Measurements from ENCODE around the gene MAGEF1.

Gene MAGEF1

DNA sequence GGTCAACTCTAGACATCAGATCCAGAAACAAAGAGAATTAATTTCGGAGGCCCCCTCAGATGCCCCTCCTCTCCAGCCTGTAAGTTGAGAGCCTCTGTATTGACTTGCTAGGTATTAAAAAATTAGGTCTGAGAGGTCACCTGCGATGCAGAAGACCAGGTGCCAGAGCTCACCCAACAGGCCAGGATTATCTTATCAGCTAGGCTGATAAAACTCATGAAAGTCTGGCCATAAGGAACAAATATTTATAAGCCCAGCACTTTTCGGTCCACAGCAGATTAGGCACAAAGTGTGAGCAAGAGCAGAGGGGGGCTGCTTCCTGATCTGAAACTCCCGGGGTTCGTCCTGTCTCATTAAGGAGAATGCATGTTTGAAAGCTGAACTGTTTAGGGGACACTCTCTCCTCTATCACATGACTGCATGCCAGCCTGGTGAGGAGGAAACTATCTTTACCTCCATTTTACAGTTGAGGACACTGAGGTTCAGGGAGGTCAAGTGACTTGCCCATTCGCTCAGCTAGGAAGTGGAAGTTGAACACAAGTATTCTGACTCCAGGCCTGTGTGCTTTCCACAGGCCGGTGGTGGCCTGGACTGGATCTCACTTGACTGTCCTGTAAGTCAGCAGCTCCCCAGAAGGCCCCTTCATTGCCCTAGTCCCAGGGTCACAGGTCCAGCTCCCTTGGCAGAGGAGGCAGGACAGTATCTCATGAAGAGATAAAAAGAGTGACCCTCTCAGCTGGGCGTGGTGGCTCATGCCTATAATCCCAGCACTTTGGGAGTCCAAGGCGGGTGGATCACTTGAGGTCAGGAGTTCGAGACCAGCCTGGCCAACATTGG lies 39.6 kb upstream of the MAGEF1 start:
- no peak overlapping the region for H3K27ac ChIP-seq (ENCODE audit: low read depth, low read length)
- H3K9ac ChIP-seq (ENCODE audit: low read length) = no peak overlapping the region
- H3K4me3 ChIP-seq (ENCODE audit: low read depth in 1 of 2, low read length in 2 of 2) = no peak overlapping the region
- H3K4me1 ChIP-seq (ENCODE audit: insufficient read depth, low read length) = peaks cover 11% of the 10 kb centered on the region
- no peaks in the 10 kb centered on the region for H3K27me3 ChIP-seq (ENCODE audit: control insufficient read depth in 1 of 2, insufficient read depth in 2 of 2, low read length in 2 of 2)
- no peaks in the 10 kb centered on the region for H3K9me3 ChIP-seq (ENCODE audit: low read length)
- no peaks in the 10 kb centered on the region for H3K36me3 ChIP-seq (ENCODE audit: insufficient read depth, low read length)

DNA sequence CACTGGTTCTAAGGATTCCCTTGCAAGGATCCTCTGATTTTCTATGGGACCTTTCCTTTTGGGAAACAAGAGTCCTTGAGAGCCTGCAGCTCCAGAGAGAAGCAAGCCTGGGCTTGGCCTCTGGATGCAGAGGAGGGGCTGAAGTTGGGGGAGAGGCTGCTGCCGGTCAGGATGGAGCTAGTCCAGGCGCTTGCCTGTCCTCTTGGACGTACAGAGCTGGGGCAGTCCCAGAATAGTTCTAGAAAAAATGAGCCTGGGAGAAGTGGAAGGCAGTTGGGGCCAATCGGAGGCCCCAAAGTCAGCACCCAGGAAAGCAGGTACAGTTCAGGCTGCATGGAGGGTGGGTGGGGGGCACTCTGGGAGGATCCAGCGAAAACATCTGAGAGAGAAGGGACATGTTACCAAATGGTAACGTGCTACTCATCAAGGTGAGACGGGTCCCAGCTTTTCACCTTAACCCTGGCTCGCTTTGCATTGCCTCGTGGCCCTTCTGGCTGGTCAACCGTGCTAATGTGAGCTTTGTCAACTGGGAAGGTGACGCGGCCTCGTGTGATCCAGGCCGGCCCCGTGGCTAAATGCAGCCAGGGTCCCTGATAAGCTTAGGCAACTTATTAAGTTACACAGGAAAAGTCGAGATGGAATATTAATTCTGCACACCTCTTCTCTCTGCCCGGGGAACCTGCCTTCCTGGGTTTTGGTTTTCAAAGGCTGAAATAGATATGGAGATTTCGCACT lies 38.7 kb upstream of the MAGEF1 start:
- H3K4me1 ChIP-seq (ENCODE audit: insufficient read depth, low read length) = peaks cover 2% of the 10 kb centered on the region
- no peaks in the 10 kb centered on the region for H3K36me3 ChIP-seq (ENCODE audit: insufficient read depth, low read length)
- no peak overlapping the region for H3K27ac ChIP-seq (ENCODE audit: low read depth, low read length)
- H3K9ac ChIP-seq (ENCODE audit: low read length) = no peak overlapping the region
- no peaks in the 10 kb centered on the region for H3K27me3 ChIP-seq (ENCODE audit: control insufficient read depth in 1 of 2, insufficient read depth in 2 of 2, low read length in 2 of 2)
- no peak overlapping the region for H3K4me3 ChIP-seq (ENCODE audit: low read depth in 1 of 2, low read length in 2 of 2)
- H3K9me3 ChIP-seq (ENCODE audit: low read length) = no peaks in the 10 kb centered on the region

DNA sequence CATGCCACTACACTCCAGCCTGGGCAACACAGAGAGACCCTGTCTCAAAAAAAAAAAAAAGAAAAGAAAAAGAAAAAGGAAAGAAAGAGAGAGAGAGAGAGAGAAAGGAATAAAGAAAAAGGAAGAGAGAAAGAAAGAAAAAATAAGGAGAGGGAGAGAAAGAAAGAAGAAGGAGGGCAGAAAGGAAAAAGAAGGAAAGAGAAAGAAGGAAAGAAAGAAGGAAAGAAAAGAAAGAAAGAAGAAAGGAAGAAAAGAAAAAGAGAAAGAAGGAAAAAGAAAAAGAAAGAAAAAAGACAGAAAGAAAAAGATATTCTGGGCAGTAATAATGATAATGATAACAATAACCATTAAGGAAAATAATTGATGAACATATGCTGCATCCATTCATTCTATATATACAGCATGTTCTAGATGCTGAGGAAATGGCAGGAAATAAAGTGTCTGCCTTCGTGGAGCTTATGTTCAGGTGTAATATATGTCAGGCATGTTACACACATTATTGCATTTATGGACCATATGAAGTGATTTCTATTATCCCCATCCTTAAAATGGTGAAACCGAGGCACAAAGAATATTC lies 37.4 kb upstream of the MAGEF1 start:
- Histone ChIP-seq H3K9me3 (ENCODE audit: low read length) (no peaks in the 10 kb centered on the region), H3K4me3 (ENCODE audit: low read depth in 1 of 2, low read length in 2 of 2) (no peak overlapping the region), H3K36me3 (ENCODE audit: insufficient read depth, low read length) (no peaks in the 10 kb centered on the region), H3K27ac (ENCODE audit: low read depth, low read length) (no peak overlapping the region), H3K27me3 (ENCODE audit: control insufficient read depth in 1 of 2, insufficient read depth in 2 of 2, low read length in 2 of 2) (no peaks in the 10 kb centered on the region), H3K4me1 (ENCODE audit: insufficient read depth, low read length) (no peaks in the 10 kb centered on the region), H3K9ac (ENCODE audit: low read length) (no peak overlapping the region)

DNA sequence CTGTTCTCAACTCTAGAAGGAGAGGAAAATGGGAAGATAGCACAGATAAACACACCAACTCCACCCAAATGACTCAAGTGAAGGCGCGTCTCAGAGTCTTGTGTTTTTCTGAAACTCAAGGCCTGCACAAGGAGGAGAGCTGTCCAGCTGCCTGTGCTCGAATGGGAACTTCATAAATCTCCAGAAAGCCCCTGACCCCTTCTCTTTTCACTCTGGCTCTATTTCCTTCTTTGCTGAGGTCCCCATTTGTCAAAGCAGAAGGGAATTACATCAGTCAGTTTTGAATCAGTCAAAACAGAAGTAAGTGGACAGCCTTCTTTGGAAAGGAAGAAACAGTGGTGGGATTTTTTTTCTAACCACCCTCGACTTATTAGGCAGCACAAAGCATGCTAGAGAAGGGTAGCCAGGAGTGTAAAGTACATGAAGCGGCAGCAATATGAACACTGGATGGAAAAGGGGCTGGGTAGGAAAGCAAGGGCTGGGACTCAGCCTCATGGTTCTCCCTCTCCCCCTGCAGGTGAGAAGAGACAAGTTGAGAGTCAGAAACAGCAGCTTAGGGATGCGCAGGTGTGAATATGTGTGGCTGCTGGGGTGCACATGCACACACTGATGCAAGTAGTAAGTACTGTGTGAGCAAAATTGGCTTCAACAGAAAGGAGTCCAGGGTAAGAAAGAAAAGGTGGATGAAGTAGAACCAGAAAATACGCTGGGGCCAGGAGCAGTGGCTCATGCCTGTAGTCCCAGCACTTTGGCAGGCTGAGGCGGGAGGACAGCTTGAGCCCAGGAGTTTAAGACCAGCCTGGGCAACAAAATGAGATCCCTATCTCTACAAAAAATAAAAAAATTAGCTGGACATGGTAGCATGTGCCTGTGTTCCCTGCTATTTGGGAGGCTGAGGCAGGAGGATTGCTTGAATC lies 36.6 kb upstream of the MAGEF1 start:
- H3K27ac ChIP-seq (ENCODE audit: low read depth, low read length) = no peak overlapping the region

DNA sequence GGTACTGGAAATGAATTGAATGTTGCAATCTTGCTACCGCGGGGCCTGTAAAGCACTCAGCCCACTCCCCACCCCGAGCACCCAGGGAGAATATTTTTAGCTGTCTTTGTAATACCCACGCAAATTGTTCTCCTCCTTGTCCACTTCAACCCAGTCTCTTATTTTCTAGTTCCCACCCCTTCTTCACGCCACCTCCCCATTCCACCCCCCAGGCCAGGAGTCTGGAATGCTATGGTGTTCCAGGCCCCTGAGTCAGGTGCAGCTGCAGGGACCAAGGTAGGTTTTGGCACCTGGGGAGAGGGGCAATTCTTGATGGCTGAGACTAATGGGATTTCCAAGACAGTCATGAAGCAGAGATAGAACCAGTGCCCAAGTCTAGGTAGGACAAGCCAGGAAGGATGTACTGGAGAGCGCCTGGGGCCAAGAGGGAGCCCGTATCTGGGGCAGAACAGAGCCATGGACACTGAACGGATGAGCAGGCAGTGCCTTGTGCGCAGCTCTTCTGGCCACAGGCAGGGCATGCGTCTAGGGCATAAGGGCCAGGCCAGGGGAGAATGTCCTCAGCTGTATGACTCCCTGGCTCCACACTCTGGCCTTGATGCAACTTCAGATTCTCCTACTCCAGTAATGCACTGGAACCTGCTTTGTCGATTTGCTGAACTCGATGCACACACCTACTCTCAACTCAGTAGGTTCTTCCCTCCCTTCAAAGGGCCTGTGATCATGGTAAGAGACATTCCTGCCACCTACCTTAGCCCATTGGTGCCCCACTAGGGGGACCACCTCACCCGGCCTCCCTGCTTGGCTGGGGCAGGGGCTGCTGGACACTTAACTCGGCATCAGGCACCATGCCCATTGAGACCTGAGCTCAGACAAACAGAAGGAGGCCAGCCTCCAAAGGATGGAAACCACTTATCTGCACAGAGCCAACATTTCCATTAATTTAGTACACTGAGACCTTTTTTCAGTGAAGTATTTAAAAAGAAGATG lies 34.6 kb upstream of the MAGEF1 start:
- Histone ChIP-seq H3K9me3 (ENCODE audit: low read length) (no peaks in the 10 kb centered on the region), H3K36me3 (ENCODE audit: insufficient read depth, low read length) (no peaks in the 10 kb centered on the region), H3K9ac (ENCODE audit: low read length) (no peak overlapping the region), H3K27ac (ENCODE audit: low read depth, low read length) (no peak overlapping the region), H3K27me3 (ENCODE audit: control insufficient read depth in 1 of 2, insufficient read depth in 2 of 2, low read length in 2 of 2) (no peaks in the 10 kb centered on the region), H3K4me1 (ENCODE audit: insufficient read depth, low read length) (no peaks in the 10 kb centered on the region), H3K4me3 (ENCODE audit: low read depth in 1 of 2, low read length in 2 of 2) (no peak overlapping the region)

More for the DNA sequence above, 36.6 kb upstream of the MAGEF1 start:
- H3K4me1 ChIP-seq (ENCODE audit: insufficient read depth, low read length) = no peaks in the 10 kb centered on the region
- no peak overlapping the region for H3K9ac ChIP-seq (ENCODE audit: low read length)
- no peak overlapping the region for H3K4me3 ChIP-seq (ENCODE audit: low read depth in 1 of 2, low read length in 2 of 2)
- no peaks in the 10 kb centered on the region for H3K9me3 ChIP-seq (ENCODE audit: low read length)
- no peaks in the 10 kb centered on the region for H3K27me3 ChIP-seq (ENCODE audit: control insufficient read depth in 1 of 2, insufficient read depth in 2 of 2, low read length in 2 of 2)
- H3K36me3 ChIP-seq (ENCODE audit: insufficient read depth, low read length) = no peaks in the 10 kb centered on the region

DNA sequence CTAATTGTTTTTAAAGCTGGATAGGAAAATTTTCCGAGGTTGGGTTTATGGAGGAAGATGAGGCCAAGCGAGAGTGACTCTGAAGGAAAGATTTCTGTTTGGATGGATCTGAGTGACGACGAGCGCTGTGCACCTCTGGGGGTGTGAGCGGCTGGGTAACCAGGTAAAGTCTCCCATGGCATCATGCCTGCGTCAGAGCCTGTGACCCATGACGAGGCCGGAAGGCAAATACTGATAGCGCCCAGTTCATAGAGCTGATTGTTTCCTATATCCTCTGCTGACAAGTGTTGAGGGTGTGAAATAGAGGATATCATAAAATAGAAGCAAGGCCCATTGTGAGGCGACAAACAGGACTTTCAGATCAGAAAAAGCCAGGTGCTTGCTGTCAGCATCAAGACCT lies 33.7 kb upstream of the MAGEF1 start:
- no peaks in the 10 kb centered on the region for H3K4me1 ChIP-seq (ENCODE audit: insufficient read depth, low read length)
- no peaks in the 10 kb centered on the region for H3K36me3 ChIP-seq (ENCODE audit: insufficient read depth, low read length)

DNA sequence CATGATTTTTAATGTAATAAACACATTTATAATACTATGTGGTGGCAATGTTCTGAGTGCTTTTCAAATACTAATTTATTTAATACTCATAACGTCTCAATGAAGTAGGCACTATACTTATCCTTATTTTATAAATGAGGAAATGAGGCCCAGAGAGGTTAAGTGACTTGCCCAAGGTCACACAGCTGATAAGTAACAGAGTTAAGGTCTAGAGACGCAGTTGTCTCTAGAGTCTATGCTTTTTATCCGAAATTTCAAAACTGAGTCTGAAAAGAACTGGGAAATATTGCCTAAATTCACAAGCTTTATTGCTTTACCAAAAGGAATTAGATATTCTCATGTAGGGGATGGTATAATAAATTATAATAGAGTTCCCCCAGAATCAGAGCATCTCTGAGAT lies 31.4 kb upstream of the MAGEF1 start:
- Histone ChIP-seq H3K4me3 (ENCODE audit: low read depth in 1 of 2, low read length in 2 of 2) (no peak overlapping the region), H3K4me1 (ENCODE audit: insufficient read depth, low read length) (no peaks in the 10 kb centered on the region), H3K27me3 (ENCODE audit: control insufficient read depth in 1 of 2, insufficient read depth in 2 of 2, low read length in 2 of 2) (no peaks in the 10 kb centered on the region), H3K9ac (ENCODE audit: low read length) (no peak overlapping the region), H3K36me3 (ENCODE audit: insufficient read depth, low read length) (no peaks in the 10 kb centered on the region), H3K9me3 (ENCODE audit: low read length) (no peaks in the 10 kb centered on the region), H3K27ac (ENCODE audit: low read depth, low read length) (no peak overlapping the region)

More for the DNA sequence above, 33.7 kb upstream of the MAGEF1 start:
- H3K4me3 ChIP-seq (ENCODE audit: low read depth in 1 of 2, low read length in 2 of 2) = no peak overlapping the region
- no peak overlapping the region for H3K27ac ChIP-seq (ENCODE audit: low read depth, low read length)
- H3K9me3 ChIP-seq (ENCODE audit: low read length) = no peaks in the 10 kb centered on the region
- no peak overlapping the region for H3K9ac ChIP-seq (ENCODE audit: low read length)
- H3K27me3 ChIP-seq (ENCODE audit: control insufficient read depth in 1 of 2, insufficient read depth in 2 of 2, low read length in 2 of 2) = no peaks in the 10 kb centered on the region

DNA sequence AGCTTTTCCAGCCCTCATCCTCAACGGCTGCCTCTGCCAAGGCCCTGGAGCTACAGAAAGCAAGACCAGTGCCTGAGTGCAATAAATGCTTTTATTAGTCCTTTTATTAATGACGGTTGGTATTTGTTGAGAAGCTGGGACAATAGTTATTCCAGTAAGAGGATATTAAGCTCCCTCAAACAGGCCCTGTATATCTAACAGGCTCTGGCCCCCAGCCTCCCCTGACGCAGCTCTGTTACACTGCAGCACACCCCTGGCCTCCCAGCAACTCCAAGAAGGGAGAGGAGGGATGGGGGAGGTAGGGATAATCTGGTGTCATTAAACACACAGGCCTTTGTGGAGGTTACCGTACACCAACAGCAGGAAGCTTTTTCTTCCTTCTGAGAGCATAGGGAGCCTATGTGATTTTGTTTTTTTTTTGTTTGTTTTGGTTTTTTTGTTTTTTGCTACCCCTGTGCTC lies 30.8 kb upstream of the MAGEF1 start:
- H3K27ac ChIP-seq (ENCODE audit: low read depth, low read length) = no peak overlapping the region

DNA sequence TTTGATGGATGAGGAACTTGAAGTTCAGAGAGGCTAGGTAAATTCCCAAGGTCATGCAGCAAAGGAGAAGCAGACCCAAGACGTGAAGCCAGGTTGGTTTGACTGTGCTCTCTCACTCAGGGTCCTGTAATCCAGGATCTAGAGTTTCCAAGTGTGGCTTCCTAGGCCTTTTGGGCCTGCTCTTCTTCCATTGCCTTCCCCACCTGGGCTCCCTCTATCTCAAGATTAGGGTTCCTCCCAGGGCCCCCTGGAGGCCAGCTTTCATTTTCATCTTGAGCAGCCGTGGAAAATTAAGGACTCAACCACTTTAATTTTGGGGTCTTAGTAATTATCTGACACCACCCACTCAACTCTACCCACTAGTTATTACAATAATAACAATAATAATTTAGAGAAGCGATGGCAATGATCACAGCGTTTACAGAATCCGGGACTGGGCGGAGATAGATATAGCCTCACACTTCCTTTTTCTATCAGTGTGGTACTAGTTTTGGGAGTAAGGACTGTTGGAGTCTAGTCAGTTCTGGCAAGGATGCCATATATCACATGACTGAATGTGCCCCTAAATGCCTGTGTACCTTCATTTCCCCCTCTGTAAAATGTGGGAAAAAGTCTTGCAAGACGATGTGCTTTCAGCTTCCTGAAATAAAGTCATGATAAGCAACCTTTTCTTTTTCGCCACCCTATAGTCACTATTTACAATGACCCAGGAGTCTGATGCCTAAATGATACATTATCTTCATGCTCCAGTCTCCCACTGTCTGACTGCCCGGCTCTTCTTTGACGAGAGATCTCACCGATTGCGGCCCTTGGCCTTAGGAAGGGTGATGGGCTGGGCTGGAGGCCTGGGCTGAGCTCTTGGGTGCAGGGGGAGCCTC lies 30.2 kb upstream of the MAGEF1 start:
- Histone ChIP-seq H3K9ac (ENCODE audit: low read length) (no peak overlapping the region), H3K27ac (ENCODE audit: low read depth, low read length) (no peak overlapping the region), H3K36me3 (ENCODE audit: insufficient read depth, low read length) (no peaks in the 10 kb centered on the region), H3K9me3 (ENCODE audit: low read length) (no peaks in the 10 kb centered on the region), H3K4me1 (ENCODE audit: insufficient read depth, low read length) (no peaks in the 10 kb centered on the region), H3K4me3 (ENCODE audit: low read depth in 1 of 2, low read length in 2 of 2) (no peak overlapping the region), H3K27me3 (ENCODE audit: control insufficient read depth in 1 of 2, insufficient read depth in 2 of 2, low read length in 2 of 2) (no peaks in the 10 kb centered on the region)

More for the DNA sequence above, 30.8 kb upstream of the MAGEF1 start:
- Histone ChIP-seq H3K36me3 (ENCODE audit: insufficient read depth, low read length) (no peaks in the 10 kb centered on the region), H3K27me3 (ENCODE audit: control insufficient read depth in 1 of 2, insufficient read depth in 2 of 2, low read length in 2 of 2) (no peaks in the 10 kb centered on the region), H3K9me3 (ENCODE audit: low read length) (no peaks in the 10 kb centered on the region), H3K4me1 (ENCODE audit: insufficient read depth, low read length) (no peaks in the 10 kb centered on the region), H3K4me3 (ENCODE audit: low read depth in 1 of 2, low read length in 2 of 2) (no peak overlapping the region), H3K9ac (ENCODE audit: low read length) (no peak overlapping the region)

DNA sequence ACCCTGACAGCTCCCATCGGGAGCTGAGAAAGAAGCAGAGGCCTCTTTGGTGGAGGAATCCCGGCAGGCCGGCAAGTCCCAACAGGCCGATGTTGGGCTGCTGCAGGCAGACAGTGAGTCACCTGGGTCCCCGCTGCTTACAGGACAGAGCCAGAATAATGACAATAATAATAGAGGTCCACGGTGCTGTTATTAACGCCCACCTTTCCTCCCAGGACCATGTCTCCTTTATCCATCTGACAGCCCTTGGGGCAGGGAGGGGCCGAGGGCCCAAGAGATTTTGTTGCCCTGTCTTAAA lies 29.3 kb upstream of the MAGEF1 start:
- no peaks in the 10 kb centered on the region for H3K27me3 ChIP-seq (ENCODE audit: control insufficient read depth in 1 of 2, insufficient read depth in 2 of 2, low read length in 2 of 2)

More for the DNA sequence above, 29.3 kb upstream of the MAGEF1 start:
- H3K36me3 ChIP-seq (ENCODE audit: insufficient read depth, low read length) = no peaks in the 10 kb centered on the region
- H3K9me3 ChIP-seq (ENCODE audit: low read length) = no peaks in the 10 kb centered on the region
- H3K27ac ChIP-seq (ENCODE audit: low read depth, low read length) = no peak overlapping the region
- H3K9ac ChIP-seq (ENCODE audit: low read length) = no peak overlapping the region
- H3K4me3 ChIP-seq (ENCODE audit: low read depth in 1 of 2, low read length in 2 of 2) = no peak overlapping the region
- no peaks in the 10 kb centered on the region for H3K4me1 ChIP-seq (ENCODE audit: insufficient read depth, low read length)

Measured in muscle layer of colon (tissue), 2 donors.